GM21786 (cell line): Measurements from ENCODE around the gene SUSD1.
"Not testable (repeated sequence)": the region's sequence is repeated elsewhere in the genome, so short reads cannot be mapped to it uniquely, and the experiment has no call there.

Source experiments
- ATAC-seq: cut with Tn5 transposase; IDR thresholded peaks from one replicate; pipeline ENCODE4 v1.9.1; 2021; ENCODE audit not compliant: unreplicated experiment

Gene SUSD1

DNA sequence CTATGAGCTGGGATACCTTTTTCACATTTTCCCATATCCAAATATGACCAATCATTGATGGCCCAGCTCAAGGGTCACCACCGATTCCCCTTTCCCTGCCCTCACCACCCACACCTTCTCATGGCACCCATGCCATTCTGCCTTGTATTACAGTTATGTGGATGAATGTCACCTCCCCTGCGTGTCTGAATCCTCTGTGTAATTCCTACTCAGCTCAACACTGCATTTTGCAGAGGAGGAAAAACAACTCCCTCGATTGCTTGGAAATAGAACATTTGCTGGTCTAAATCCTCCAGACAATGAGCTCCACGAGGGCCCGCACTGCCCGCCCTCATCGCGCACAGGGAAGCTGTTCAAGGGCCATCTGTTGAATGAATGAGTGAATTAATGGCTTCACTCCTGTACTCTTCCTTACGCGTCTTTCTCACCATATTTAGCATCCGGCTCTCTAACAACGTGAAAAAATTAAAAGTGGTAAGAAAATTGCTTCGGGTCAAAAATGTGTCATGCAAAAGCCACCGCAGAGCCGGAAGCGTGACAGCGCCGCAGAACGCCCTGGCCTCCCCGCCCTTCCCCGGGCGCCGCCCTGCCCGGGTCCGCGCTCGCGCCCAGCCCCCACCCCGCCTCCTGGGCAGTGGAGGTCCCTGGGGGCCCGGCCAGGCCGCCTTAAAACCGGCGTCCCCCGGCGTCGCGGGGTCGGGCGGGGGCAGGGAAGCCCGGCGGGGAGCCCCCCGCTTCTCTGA is 704 bp downstream of the SUSD1 start:
- ATAC-seq = peak; percentile 79

- no peak for ATAC-seq
These were observed 1.4 kb downstream of the SUSD1 start for GRCh38 chr9:112173489-112174221.

- no peak for ATAC-seq
These were observed 4.1 kb downstream of the SUSD1 start for GRCh38 chr9:112170968-112171367.

GRCh38 chr9:112170235-112170634 is 4.9 kb downstream of the SUSD1 start:
- ATAC-seq = no peak

DNA sequence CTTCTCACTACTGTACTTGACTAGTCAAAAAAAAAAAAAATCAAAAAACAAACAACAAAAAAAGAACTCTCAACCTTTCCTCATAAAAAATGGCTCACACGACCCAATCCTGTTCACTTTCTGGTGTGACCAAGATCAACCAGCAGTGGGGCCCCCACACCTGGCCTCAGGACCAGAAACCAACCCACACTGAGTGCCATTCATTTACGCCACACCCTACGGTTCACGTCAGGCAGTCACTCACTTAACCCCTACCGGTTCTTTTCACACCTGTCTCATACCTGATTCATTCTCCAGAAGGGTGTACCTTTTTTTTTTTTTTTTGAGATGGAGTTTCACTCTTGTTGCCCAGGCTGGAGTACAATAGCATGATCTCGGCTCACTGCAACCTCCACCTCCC is 5.7 kb downstream of the SUSD1 start:
- ATAC-seq = no peak

GRCh38 chr9:112168197-112168596 is 6.9 kb downstream of the SUSD1 start:
- ATAC-seq = no peak

DNA sequence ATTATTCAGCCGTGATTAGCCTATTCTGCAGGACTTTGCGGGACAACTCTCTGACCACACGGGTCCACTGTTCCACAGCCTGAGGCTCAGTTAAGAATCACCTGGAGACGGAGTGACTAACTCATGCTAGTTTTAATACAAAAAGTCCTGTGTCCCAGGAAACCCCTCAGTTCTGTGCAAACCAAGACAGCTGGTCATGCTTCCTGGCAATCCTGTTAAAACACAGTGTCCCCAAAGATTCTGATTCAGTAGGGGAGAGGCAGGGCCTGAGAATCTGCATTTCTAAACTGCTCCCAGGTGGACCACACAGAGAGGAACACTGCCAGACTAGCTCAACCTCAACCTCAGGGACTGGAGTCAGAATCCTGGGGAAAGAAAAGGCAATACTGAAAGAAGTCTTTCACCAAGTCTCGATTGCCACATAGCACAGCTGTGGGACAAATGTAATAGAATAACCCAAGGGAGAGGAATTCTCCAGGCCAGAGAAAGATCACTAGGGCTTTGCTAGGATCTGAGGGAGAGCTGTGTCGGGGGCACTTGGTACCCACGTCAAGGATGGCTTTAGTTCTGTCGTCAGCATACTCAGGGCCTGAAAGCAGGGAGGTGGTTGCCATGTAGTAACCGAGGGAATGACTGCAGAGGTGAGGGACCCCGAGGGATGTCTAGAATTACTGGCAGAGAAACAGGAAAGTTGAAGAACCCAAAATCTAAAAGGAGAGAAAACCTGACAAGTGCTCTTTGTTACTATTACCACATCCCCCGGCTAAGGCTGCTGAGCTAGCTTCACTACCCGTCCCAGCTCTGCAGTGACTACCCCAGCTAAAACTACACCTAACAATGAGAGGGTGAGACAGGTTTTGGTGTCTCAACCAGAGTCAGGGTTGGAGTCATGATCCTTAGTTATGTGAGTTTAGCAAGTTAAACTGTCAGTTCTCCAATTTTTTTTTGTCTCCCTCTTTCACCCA is 8.6 kb downstream of the SUSD1 start:
- no peak for ATAC-seq

GRCh38 chr9:112162621-112163413 is 12.3 kb downstream of the SUSD1 start:
- peak; percentile 64 for ATAC-seq

- ATAC-seq = no peak
These were observed 15.3 kb downstream of the SUSD1 start for GRCh38 chr9:112159781-112160180.

GRCh38 chr9:112158656-112159367 is 16.3 kb downstream of the SUSD1 start:
- ATAC-seq = no peak

GRCh38 chr9:112157961-112158360 is 17.1 kb downstream of the SUSD1 start:
- no peak for ATAC-seq

- ATAC-seq = no peak
These were observed 18.0 kb downstream of the SUSD1 start for GRCh38 chr9:112157087-112157486.

GRCh38 chr9:112149211-112149610 is 25.9 kb downstream of the SUSD1 start:
- no peak for ATAC-seq

GRCh38 chr9:112145886-112146285 is 29.2 kb downstream of the SUSD1 start:
- no peak for ATAC-seq

DNA sequence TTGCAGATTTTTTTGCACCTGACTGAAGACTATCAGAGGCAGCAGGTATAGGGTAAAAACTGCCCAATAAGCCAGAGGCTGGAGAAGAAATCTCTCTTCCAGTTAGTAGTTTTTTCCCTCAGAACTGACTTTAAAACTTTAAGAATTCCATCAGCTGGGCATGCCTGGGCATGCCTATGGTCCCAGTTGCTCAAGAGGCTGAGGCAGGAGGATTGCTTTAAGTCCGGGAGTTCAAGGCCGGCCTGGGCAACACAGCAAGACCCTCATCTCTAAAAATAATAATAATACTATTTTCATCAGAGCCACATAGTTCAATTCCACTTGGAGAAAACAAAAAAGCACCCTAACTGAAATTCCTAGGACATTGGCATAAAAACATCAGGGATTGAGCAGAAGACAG is 30.3 kb downstream of the SUSD1 start:
- no peak for ATAC-seq

DNA sequence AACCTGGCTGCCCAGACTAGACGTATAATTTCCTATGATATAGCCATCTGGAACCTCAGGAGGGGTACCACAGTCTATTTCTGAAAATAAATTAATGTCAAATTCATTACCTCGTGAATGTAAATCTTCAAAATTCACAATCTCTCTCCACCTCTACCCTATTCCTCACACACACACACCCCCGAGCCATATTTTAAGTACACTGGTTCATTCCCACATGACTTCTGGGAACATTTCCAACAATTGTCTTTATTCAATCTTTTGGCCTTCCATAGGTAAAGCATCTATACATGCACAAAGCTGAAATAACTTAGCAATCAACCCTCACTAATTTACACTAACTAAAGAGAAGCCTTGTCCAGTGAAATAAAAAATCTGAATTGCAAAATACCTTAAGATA is 32.7 kb downstream of the SUSD1 start:
- ATAC-seq = no peak

DNA sequence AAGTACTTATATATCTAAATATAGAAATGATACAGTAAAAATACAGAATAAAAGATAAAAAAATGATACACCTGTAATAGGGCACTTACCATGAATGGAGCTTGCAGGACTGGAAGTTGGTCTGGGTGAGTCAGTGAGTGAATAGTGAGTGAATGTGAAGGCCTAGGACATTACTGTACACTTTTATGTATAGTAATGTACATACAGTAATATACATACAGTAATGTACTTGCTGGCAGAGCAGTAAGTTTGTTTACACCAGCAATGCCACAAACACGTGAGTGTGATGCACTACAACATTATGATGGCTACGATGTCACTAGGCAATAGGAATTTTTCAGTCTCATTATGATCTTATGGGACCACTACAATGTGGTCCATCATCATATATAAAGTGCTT is 34.2 kb downstream of the SUSD1 start:
- ATAC-seq = peak; percentile 6

- ATAC-seq = no peak
These were observed 38.0 kb downstream of the SUSD1 start for GRCh38 chr9:112137066-112137465.

DNA sequence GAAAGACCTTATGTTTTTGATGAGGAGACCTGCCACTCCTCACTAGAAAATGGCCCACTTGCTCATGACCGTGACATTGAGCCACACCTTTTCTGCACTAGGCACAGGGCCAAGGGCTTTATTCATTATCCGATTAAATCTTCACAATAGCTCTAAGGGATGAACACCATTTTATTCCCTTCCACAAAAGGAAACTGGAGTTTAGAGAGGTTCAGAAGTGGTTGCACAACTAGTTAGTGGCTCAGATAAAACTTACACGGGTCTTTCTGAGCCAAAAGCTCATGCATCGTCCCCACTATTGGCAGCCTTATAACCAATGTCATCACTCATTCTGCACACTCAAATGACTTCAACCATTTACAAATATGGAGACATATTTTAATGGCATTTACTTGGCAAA is 39.4 kb downstream of the SUSD1 start:
- no peak for ATAC-seq

GRCh38 chr9:112133806-112134205 is 41.3 kb downstream of the SUSD1 start:
- ATAC-seq = not testable (repeated sequence)
